DND-41 (cell line): ENCODE data around the gene SEC16B.

Source experiments
- ATAC-seq: fragments of 200-7000 bp; cut with Tn5 transposase; 3 replicates; pipeline ENCODE4 v1.9.1; 2021; ENCODE audit warnings: low read depth; ENCODE audit not compliant: insufficient read depth
- DNase-seq: peaks from one replicate; pipeline ENCODE4 v3.0.0-alpha.2; 2020
- H2AFZ ChIP-seq: 2 replicates; pipeline ENCODE4 v1.6.0; 2012; ENCODE audit warnings: low read depth, low read length
- H3K27ac ChIP-seq: 2 replicates; pipeline ENCODE4 v1.5.1; 2012; ENCODE audit warnings: low read length, inconsistent platforms
- H3K27me3 ChIP-seq: fragments of 200-600 bp; sonication (generic); 2 replicates; pipeline ENCODE4 v1.6.0; 2012; ENCODE audit warnings: low read length, mild to moderate bottlenecking, inconsistent platforms; ENCODE audit not compliant: insufficient read depth, poor library complexity
- H3K36me3 ChIP-seq: 2 replicates; pipeline ENCODE4 v1.5.1; 2012; ENCODE audit warnings: low read length, inconsistent platforms; ENCODE audit not compliant: insufficient read depth
- H3K4me1 ChIP-seq: 2 replicates; pipeline ENCODE4 v1.5.1; 2012; ENCODE audit warnings: mild to moderate bottlenecking, low read length; ENCODE audit not compliant: insufficient read depth
- H3K4me2 ChIP-seq: 2 replicates; pipeline ENCODE4 v1.6.0; 2012; ENCODE audit warnings: mild to moderate bottlenecking, moderate library complexity, low read length, inconsistent platforms; ENCODE audit not compliant: insufficient read depth
- H3K4me3 ChIP-seq, 2 experiments: fragments of 200-600 bp in 1 of 2; shearing (Covaris generic) in 1 of 2; 2 replicates each; pipeline ENCODE4 v1.5.1; 2012 to 2016; ENCODE audit warnings: inconsistent platforms in 2 of 2, low read length in 2 of 2, mild to moderate bottlenecking in 2 of 2, low read depth in 1 of 2, moderate library complexity in 1 of 2
- H3K79me2 ChIP-seq: 2 replicates; pipeline ENCODE4 v1.6.0; 2012; ENCODE audit warnings: low read length, inconsistent platforms; ENCODE audit not compliant: insufficient read depth
- H3K9ac ChIP-seq: 2 replicates; pipeline ENCODE4 v1.6.0; 2012; ENCODE audit warnings: low read depth, mild to moderate bottlenecking, inconsistent platforms, low read length, moderate library complexity
- H3K9me3 ChIP-seq: 2 replicates; pipeline ENCODE4 v1.5.1; 2012; ENCODE audit warnings: low read length, moderate library complexity, mild to moderate bottlenecking, inconsistent platforms; ENCODE audit not compliant: insufficient read depth, severe bottlenecking
- H4K20me1 ChIP-seq: 2 replicates; pipeline ENCODE4 v1.6.0; 2012; ENCODE audit warnings: low read length; ENCODE audit not compliant: insufficient read depth
- EZH2 ChIP-seq: IDR thresholded peaks from 3 replicates; pipeline ENCODE4 v1.6.1; 2012; ENCODE audit warnings: borderline replicate concordance, low read depth, mild to moderate bottlenecking, moderate library complexity, low read length, inconsistent platforms; ENCODE audit not compliant: severe bottlenecking
- TF ChIP-seq, protein P1 (sequence below): IDR thresholded peaks from 2 replicates; pipeline ENCODE4 v1.5.1; 2012; ENCODE audit warnings: borderline replicate concordance, low read length, moderate library complexity, mild to moderate bottlenecking; ENCODE audit not compliant: poor library complexity, severe bottlenecking; ENCODE audit errors: extremely low read depth

SEC16B gene

DNA sequence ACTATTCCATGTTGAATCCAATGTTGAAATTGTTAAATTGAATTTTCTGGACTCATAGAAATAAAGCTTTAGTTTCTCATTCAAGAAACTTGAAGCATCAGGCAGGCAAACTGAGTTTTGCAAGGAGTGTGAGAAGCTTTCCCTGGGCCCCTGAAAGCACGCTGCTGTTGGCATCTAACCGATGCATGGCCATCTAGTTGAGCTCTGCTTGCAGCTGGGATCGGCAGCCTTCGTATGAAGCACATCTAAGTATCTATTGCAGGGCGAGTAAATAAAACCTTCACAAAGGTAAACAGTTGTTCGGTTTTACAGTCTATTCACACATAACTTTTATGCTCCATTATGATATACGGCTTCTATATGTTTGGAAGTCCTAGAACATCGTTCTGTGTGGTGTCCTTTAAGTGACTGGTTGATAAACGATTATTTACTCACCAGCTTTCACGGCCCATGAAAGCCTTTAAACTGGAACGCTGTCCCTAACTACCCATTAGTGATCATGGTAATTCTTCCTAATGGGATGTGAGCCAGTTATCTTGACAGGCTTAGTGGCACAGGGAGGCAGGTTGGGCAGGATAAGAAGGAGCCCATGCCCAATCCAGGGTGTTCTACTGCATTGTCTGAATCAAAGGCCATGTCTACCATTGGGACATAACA is 71.7 kb downstream of the SEC16B start:
- H3K36me3 ChIP-seq = no peaks in the 10 kb centered on the region
- TF ChIP-seq, protein P1, sequence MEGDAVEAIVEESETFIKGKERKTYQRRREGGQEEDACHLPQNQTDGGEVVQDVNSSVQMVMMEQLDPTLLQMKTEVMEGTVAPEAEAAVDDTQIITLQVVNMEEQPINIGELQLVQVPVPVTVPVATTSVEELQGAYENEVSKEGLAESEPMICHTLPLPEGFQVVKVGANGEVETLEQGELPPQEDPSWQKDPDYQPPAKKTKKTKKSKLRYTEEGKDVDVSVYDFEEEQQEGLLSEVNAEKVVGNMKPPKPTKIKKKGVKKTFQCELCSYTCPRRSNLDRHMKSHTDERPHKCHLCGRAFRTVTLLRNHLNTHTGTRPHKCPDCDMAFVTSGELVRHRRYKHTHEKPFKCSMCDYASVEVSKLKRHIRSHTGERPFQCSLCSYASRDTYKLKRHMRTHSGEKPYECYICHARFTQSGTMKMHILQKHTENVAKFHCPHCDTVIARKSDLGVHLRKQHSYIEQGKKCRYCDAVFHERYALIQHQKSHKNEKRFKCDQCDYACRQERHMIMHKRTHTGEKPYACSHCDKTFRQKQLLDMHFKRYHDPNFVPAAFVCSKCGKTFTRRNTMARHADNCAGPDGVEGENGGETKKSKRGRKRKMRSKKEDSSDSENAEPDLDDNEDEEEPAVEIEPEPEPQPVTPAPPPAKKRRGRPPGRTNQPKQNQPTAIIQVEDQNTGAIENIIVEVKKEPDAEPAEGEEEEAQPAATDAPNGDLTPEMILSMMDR = no peak
- no peak for TF ChIP-seq EZH2
- no peaks in the 10 kb centered on the region for H3K9me3 ChIP-seq
- H3K27me3 ChIP-seq = no peaks in the 10 kb centered on the region
- H3K4me2 ChIP-seq = no peak overlapping the region
- H3K9ac ChIP-seq = no peak overlapping the region
- no peak overlapping the region for H3K4me3 ChIP-seq
- no peak overlapping the region for H2AFZ ChIP-seq
- no peak for DNase-seq
- no peaks in the 10 kb centered on the region for H3K4me1 ChIP-seq
- H4K20me1 ChIP-seq = no peaks in the 10 kb centered on the region
- H3K27ac ChIP-seq = no peak overlapping the region
- H3K79me2 ChIP-seq = no peaks in the 10 kb centered on the region
- ATAC-seq = no peak

DNA sequence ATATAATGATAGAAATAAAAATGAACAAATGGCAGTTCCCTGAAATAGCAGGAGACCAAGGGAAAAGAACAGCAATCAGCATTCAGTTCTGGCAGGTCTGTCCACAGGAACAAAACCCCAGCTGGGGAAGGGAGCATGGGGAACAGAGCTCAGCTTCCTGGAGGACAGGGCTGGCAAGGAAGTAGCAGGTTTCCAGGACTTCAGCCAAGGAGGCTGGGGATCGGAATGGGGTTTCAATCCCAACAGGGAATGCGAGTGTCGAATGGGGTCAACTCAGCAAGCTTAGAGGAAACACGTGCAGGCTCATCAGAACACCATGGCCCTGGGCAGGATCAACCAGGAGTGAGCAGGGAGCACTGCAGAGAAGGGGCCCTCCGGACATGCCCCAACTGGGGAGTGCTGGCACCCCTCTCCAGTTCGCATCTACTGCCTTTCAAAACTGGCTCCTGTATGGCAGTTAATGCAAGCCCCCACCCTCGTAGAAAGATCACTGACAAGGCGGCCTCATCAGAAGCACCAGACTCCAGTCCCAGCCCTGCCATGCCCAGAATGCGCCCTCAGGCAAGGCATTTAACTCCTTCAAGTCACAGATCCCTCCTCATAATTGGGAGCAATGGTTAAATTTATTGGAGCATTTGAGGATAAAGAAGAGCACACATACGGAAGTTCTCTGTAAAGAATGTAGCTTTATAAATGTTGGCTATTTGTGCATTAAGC is 72.4 kb downstream of the SEC16B start:
- Histone ChIP-seq H3K4me3 (no peak overlapping the region), H4K20me1 (no peaks in the 10 kb centered on the region), H3K9me3 (no peaks in the 10 kb centered on the region), H3K79me2 (no peaks in the 10 kb centered on the region), H3K27ac (no peak overlapping the region), H3K36me3 (no peaks in the 10 kb centered on the region), H3K27me3 (no peaks in the 10 kb centered on the region), H2AFZ (no peak overlapping the region), H3K4me2 (no peak overlapping the region), H3K9ac (no peak overlapping the region), H3K4me1 (no peaks in the 10 kb centered on the region)
- ATAC-seq (no peak), DNase-seq (no peak)
- TF ChIP-seq EZH2 = no peak
- TF ChIP-seq, protein P1 = no peak
